SW 1271 (cell line): ENCODE data around the gene SHISA2.

Source experiments
- DNase-seq, 2 experiments: peaks; one replicate each; lab custom pipeline; 2025; lab: John Stamatoyannopoulos, UW

The SHISA2 gene

GRCh38 chr13:26017932-26018665 lies 33.7 kb downstream of the SHISA2 start:
- no peak for DNase-seq

GRCh38 chr13:26017196-26017921 lies 34.5 kb downstream of the SHISA2 start:
- no peak for DNase-seq

- DNase-seq, result no peak
Measured at GRCh38 chr13:26016189-26016588, 35.6 kb downstream of the SHISA2 start.

- DNase-seq, result no peak
Measured at GRCh38 chr13:26015271-26016125, 36.3 kb downstream of the SHISA2 start.

- DNase-seq, result no peak
Measured at GRCh38 chr13:26012995-26013394, 38.8 kb downstream of the SHISA2 start.

GRCh38 chr13:26011996-26012821 lies 39.6 kb downstream of the SHISA2 start:
- no peak for DNase-seq

GRCh38 chr13:26011208-26011573 lies 40.6 kb downstream of the SHISA2 start:
- no peak for DNase-seq

- no peak for DNase-seq
Measured at GRCh38 chr13:26010487-26011207, 41.2 kb downstream of the SHISA2 start.

GRCh38 chr13:26007261-26008125 lies 44.3 kb downstream of the SHISA2 start:
- no peak for DNase-seq
